ENCODE measurements around the gene GLTP.

GRCh38 chr12:109840305-109841074, 39.9 kb downstream of the GLTP start:
- TF ChIP-seq CTCF (IDR thresholded peaks at IDR 0.05; ENCODE audit: insufficient read depth, low read length, poor library complexity, severe bottlenecking) = no peak
- TF ChIP-seq EZH2phosphoT487 (conservative IDR thresholded peaks at IDR 0.05; ENCODE audit: low read length) = no peak
